NCI-H748 (cell line): ENCODE results near the gene NOC3L.

Source experiments
- DNase-seq: peaks from one replicate; lab custom pipeline; 2025; ENCODE audit not compliant: unreplicated experiment; lab: John Stamatoyannopoulos, UW

Gene NOC3L

GRCh38 chr10:94303929-94304328 is 58.8 kb downstream of the NOC3L start:
- no peak for DNase-seq

- no peak for DNase-seq
These were observed 62.7 kb downstream of the NOC3L start for GRCh38 chr10:94300042-94300441.

GRCh38 chr10:94299417-94299816 is 63.3 kb downstream of the NOC3L start:
- no peak for DNase-seq

GRCh38 chr10:94294168-94294567 is 68.6 kb downstream of the NOC3L start:
- no peak for DNase-seq

- no peak for DNase-seq
These were observed 69.4 kb downstream of the NOC3L start for GRCh38 chr10:94293354-94293753.

DNA sequence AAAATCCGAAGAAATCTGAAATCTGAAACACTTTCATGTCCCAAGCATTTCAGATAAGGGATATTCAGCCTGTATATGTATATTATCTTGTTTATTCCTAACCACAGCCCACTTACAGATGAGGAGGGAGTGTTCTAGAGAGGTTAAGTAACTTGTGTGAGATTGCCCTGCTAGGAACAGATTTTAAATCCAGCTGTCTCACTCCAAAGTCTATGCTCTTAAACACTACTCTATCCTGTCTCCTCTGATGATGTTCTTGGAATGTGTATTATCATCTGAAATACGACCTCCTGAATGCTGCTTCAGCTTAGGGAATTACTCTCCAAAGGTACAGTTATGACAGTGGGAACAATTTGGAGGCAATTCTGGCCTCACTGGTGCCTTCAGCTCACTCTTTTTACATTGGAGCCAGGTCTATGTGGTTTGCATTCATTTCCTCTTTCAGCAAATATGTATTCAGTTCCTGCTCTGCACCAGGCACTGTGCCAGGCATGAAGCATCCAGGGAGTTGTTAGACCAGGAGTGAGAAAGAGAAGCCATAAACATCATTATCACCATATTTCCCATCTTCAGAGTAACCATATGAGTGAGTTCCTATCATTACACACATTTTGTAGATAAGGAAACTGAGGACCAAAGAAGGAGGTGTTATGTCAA is 70.2 kb downstream of the NOC3L start:
- no peak for DNase-seq

DNA sequence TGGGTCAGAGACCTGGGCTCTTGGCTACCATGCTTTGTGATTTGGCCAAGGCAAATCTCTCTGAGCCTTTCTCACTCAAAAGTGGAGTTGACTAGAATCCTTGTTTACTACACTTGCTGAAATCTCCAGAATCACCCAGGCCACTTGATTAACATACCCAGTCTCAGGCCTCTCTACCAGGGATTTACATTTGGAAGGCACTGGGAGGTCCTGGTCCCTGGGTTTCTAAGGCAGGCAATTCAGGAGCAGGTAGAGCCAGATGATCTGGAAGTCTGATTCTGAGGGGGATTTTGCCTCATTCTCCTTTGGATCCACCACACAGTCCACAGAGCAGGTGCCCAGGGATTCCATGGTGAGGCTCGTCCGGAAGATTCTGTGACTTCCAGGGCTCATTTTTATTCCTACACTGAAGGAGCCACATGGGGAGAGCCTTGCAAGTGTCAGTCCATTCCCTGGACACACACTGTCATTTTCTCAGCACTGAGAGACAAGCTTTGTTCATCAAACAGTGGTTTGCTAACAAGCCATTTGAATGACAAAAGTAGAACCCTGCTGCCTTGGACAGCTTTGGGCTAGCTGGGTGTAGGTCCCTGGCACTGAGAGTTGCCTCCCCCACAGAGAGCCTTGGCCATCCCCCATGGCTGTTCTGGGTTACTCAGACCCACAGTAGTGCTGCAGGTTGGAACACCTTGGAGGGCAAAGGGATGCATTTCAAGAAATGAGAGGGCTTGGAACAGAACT is 74.2 kb downstream of the NOC3L start:
- DNase-seq, result no peak

GRCh38 chr10:94287336-94287735 is 75.4 kb downstream of the NOC3L start:
- no peak for DNase-seq

DNA sequence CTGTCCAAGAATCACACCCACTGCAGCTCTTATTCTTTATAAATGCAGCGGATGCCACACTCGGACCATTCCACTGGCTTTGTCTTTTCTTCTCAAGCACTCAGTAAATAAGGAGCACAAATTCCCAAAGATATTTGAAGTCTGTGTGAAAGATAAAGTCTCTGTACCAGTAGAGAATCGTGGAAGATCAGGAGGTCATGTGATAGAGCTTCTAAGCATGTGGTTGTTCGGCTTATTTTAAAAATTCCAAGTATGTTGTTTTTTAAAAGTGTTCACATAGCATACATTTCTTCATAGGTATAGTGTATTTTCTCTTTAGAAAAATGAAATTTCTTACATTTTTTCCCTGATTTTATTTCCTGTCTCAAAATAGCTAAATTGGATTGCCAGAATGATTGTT is 75.8 kb downstream of the NOC3L start:
- no peak for DNase-seq

- DNase-seq, result no peak
These were observed 77.5 kb downstream of the NOC3L start for GRCh38 chr10:94285271-94285670.
